A673 (cell line): Measurements from ENCODE around the gene PEX26.

Source experiments
- EZH2 ChIP-seq: fragments of 200-600 bp; sonication (generic); IDR thresholded peaks from 2 replicates; pipeline ENCODE4 v1.6.1; 2017; ENCODE audit warnings: borderline replicate concordance, low read depth, mild to moderate bottlenecking, mixed read lengths, antibody characterized with exemption, low read length; ENCODE audit not compliant: poor library complexity, severe bottlenecking
- TF ChIP-seq, protein P1 (sequence below): fragments of 300-800, 200-600 bp; sonication (generic); conservative IDR thresholded peaks from 2 replicates; pipeline ENCODE4 v1.5.1; 2017; ENCODE audit warnings: low read depth, mild to moderate bottlenecking, antibody characterized with exemption, low read length, moderate library complexity, mixed read lengths

DNA sequence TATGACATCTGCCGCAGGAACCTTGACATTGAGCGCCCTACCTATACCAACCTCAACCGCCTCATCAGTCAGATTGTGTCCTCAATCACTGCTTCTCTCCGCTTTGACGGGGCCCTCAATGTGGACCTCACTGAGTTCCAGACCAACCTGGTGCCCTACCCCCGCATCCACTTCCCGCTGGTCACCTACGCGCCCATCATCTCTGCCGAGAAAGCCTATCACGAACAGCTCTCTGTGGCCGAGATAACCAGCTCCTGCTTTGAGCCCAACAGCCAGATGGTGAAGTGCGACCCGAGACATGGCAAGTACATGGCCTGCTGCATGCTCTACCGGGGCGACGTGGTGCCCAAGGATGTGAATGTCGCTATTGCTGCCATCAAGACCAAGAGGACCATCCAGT is 48.8 kb downstream of the PEX26 start:
- TF ChIP-seq, protein P1, sequence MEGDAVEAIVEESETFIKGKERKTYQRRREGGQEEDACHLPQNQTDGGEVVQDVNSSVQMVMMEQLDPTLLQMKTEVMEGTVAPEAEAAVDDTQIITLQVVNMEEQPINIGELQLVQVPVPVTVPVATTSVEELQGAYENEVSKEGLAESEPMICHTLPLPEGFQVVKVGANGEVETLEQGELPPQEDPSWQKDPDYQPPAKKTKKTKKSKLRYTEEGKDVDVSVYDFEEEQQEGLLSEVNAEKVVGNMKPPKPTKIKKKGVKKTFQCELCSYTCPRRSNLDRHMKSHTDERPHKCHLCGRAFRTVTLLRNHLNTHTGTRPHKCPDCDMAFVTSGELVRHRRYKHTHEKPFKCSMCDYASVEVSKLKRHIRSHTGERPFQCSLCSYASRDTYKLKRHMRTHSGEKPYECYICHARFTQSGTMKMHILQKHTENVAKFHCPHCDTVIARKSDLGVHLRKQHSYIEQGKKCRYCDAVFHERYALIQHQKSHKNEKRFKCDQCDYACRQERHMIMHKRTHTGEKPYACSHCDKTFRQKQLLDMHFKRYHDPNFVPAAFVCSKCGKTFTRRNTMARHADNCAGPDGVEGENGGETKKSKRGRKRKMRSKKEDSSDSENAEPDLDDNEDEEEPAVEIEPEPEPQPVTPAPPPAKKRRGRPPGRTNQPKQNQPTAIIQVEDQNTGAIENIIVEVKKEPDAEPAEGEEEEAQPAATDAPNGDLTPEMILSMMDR = no peak
- no peak for TF ChIP-seq EZH2
